D721Med (cell line): ENCODE measurements around the gene DVL1.

ENCODE experiments used
- DNase-seq: peaks from one replicate; pipeline ENCODE4 v3.0.0; 2011; ENCODE audit warnings: low spot score; ENCODE audit not compliant: insufficient read length
- FAIRE-seq: peaks from 2 replicates; lab custom pipeline; 2011; peaks lifted over from hg19 to GRCh38; lab: Jason Lieb, UNC
- CTCF ChIP-seq: IDR thresholded peaks from 2 replicates; pipeline ENCODE4 v1.5.1; 2012; ENCODE audit warnings: mild to moderate bottlenecking, control low read depth; ENCODE audit not compliant: insufficient read depth; ENCODE audit errors: missing control alignments

The DVL1 gene

GRCh38 chr1:1359664-1360468, 10.6 kb upstream of the DVL1 start:
- FAIRE-seq (no peak), DNase-seq (no peak)

GRCh38 chr1:1359308-1359663, 10.1 kb upstream of the DVL1 start:
- FAIRE-seq (no peak), DNase-seq (no peak)
- no peak for TF ChIP-seq CTCF

More at GRCh38 chr1:1359664-1360468, 10.6 kb upstream of the DVL1 start:
- TF ChIP-seq CTCF: no peak

GRCh38 chr1:1358433-1359271, 9.4 kb upstream of the DVL1 start, which contains the start of gene MXRA8:
Gene MXRA8, minus strand, starts transcription at chr1:1358555. Its CDS starts 51 bp downstream, at chr1:1358504.
- no peak for TF ChIP-seq CTCF
- FAIRE-seq (no peak), DNase-seq (no peak)

GRCh38 chr1:1357871-1358432, 8.7 kb upstream of the DVL1 start:
- DNase-seq (no peak), FAIRE-seq (no peak)

GRCh38 chr1:1356796-1357401, 7.7 kb upstream of the DVL1 start:
- no peak for TF ChIP-seq CTCF
- FAIRE-seq (no peak), DNase-seq (no peak)

More at GRCh38 chr1:1357871-1358432, 8.7 kb upstream of the DVL1 start:
- no peak for TF ChIP-seq CTCF

GRCh38 chr1:1356166-1356795, 7.1 kb upstream of the DVL1 start:
- TF ChIP-seq CTCF: no peak
- FAIRE-seq: no peak
- DNase-seq: no peak
